WI38 (cell line): ENCODE data around the gene MAGEF1.

Experiments used
- H3K4me3 ChIP-seq: 2 replicates; pipeline ENCODE4 v1.5.1; 2011; ENCODE audit warnings: low read depth, mild to moderate bottlenecking, control low read depth, low read length
- TF ChIP-seq, protein P1 (sequence below): IDR thresholded peaks from 2 replicates; pipeline ENCODE4 v1.5.1; 2012; ENCODE audit warnings: low read depth, mild to moderate bottlenecking, control low read depth, low read length

Gene MAGEF1

DNA sequence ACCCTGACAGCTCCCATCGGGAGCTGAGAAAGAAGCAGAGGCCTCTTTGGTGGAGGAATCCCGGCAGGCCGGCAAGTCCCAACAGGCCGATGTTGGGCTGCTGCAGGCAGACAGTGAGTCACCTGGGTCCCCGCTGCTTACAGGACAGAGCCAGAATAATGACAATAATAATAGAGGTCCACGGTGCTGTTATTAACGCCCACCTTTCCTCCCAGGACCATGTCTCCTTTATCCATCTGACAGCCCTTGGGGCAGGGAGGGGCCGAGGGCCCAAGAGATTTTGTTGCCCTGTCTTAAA is 29.3 kb upstream of the MAGEF1 start:
- no peak overlapping the region for H3K4me3 ChIP-seq

GRCh38 chr3:184740509-184741258 is 28.8 kb upstream of the MAGEF1 start:
- TF ChIP-seq, protein P1, sequence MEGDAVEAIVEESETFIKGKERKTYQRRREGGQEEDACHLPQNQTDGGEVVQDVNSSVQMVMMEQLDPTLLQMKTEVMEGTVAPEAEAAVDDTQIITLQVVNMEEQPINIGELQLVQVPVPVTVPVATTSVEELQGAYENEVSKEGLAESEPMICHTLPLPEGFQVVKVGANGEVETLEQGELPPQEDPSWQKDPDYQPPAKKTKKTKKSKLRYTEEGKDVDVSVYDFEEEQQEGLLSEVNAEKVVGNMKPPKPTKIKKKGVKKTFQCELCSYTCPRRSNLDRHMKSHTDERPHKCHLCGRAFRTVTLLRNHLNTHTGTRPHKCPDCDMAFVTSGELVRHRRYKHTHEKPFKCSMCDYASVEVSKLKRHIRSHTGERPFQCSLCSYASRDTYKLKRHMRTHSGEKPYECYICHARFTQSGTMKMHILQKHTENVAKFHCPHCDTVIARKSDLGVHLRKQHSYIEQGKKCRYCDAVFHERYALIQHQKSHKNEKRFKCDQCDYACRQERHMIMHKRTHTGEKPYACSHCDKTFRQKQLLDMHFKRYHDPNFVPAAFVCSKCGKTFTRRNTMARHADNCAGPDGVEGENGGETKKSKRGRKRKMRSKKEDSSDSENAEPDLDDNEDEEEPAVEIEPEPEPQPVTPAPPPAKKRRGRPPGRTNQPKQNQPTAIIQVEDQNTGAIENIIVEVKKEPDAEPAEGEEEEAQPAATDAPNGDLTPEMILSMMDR = no peak
- no peak overlapping the region for H3K4me3 ChIP-seq

More for the DNA sequence above, 29.3 kb upstream of the MAGEF1 start:
- TF ChIP-seq, protein P1 = no peak

DNA sequence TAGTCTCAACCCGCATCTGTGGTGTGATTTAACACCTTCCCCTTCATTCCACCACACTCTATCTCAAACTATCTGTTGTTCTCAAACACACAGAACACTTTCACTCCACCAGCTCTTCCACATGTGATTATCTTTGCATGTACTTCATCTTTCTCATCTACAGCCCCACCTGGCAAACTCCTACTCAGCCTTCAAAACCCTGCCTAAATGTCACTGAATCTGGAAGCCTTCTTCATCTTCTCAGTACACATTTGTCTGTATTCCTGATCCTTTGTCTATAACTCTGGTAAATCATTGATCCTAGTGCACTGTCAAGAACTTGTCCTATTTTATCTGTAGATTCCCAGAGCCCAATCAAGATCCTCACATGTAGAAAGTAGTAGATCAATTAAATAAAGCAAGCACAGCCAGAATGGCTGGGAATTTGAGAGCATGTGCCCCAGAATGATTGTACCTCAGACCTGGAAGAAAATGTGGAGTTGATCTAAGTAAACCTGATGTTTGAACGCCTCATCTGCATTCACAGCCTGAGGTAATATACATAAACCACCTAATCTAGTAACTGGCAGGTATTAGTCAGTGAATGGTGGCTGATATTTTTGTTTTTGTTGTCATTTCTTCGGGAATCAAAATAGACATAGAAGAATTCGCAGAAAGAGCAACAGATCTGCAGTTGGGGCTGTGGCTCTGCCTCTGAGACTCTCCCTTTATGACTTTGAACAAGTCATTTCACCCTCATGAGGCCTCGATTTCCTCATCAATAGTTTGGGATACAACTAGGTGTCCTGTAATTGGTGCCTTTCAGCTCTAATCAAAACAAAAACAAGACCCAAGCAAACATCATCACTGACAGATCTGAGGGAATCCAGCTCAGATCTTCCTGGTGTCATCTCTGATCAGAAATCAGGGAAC is 28.0 kb upstream of the MAGEF1 start:
- no peak overlapping the region for H3K4me3 ChIP-seq
- TF ChIP-seq, protein P1 = no peak

DNA sequence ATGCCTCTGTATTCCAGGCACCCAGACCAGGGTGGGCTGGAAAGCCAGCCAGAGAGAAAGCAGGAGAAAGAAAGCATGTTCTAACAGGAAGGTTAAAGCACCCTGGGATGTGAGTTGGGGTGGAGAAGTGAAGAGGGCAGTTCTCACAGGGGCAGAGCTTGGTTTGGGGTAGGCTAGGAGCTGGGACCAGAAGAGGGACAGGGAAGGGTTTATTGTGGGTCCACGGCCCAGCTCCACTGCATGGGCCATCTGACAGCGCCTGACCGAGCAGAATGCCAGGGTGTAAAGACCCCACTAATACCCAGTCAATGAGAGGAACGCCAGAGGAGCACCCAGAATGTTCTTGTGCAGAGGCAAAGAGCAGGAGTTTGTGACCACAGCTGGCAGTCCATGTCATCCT is 27.1 kb upstream of the MAGEF1 start:
- TF ChIP-seq, protein P1 = no peak
- no peak overlapping the region for H3K4me3 ChIP-seq

DNA sequence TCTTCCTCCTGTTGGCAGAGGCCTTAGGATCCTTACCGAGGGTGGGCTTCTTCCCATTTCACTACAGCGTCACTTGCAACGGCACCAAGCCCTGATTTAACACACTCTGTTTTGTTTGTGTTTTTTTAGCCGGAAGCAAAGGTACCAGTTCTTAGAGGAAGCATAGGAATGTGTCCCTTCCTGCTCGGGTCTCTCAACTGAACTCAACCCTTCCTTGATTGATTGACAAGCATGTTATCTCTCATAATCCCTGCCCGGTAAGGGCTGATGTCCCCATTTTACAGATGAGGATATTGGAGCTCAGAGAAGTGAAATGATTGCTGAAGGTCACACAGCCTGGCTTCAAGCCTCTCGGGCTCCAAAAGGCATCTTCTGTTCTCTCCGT is 26.6 kb upstream of the MAGEF1 start:
- no peak overlapping the region for H3K4me3 ChIP-seq
- TF ChIP-seq, protein P1 = no peak

- no peak overlapping the region for H3K4me3 ChIP-seq
- TF ChIP-seq, protein P1 = no peak
These were observed 26.0 kb upstream of the MAGEF1 start for GRCh38 chr3:184737641-184738505.

- no peak overlapping the region for H3K4me3 ChIP-seq
These were observed 25.2 kb upstream of the MAGEF1 start for GRCh38 chr3:184737063-184737462.

More at GRCh38 chr3:184737063-184737462, 25.2 kb upstream of the MAGEF1 start:
- TF ChIP-seq, protein P1 = no peak
